ENCODE results near the gene SND1.

DNA sequence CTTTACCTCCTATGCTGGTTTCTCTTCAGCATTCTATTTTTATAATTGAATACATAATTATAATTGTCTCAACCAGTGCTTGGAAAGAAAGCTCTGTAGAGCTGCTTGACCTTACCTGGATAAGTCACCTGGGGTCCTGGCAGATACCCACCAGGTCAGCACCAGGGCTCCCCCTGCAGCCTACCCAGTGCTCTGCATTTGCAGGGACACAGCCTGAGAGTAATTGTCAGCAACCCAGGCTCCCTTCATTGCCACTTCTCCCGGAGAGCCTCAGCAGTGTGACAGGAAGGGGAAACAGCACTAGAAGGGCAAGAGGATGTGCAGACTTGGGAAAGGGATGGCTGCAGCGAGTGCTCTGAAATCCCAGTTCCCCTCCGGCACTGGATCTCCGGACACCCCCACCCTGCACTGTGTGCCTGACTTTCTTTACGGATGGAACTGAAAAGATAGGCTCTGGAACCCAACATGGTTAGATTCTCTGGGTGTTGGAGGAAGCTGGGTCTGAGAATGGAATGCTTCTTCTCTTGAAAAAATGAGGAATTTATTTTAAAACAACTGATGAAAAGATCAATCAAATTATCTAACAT, 22.6 kb upstream of the SND1 start:
- no peak for TF ChIP-seq POLR2A (IDR thresholded peaks at IDR 0.05)
- TF ChIP-seq, protein P1, sequence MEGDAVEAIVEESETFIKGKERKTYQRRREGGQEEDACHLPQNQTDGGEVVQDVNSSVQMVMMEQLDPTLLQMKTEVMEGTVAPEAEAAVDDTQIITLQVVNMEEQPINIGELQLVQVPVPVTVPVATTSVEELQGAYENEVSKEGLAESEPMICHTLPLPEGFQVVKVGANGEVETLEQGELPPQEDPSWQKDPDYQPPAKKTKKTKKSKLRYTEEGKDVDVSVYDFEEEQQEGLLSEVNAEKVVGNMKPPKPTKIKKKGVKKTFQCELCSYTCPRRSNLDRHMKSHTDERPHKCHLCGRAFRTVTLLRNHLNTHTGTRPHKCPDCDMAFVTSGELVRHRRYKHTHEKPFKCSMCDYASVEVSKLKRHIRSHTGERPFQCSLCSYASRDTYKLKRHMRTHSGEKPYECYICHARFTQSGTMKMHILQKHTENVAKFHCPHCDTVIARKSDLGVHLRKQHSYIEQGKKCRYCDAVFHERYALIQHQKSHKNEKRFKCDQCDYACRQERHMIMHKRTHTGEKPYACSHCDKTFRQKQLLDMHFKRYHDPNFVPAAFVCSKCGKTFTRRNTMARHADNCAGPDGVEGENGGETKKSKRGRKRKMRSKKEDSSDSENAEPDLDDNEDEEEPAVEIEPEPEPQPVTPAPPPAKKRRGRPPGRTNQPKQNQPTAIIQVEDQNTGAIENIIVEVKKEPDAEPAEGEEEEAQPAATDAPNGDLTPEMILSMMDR (IDR thresholded peaks at IDR 0.05) = peak in 1 of 6 experiments; percentile 4

Data from esophagus squamous epithelium (tissue), 4 donors.